H1 (cell line): ENCODE measurements around the gene CLDN24. TPM values are rescaled to one million over a fixed set of nuclear protein-coding genes. Genes with fewer than 3 reads are reported as not detected.

Experiments
- CTCF ChIA-PET: fragments of 300-600 bp; sonication (Branson Sonifier 250); formaldehyde crosslinking; loops from one replicate; lab custom pipeline; 2021; ENCODE audit not compliant: partially characterized antibody; lab: Charles Lee
- POLR2A ChIA-PET: fragments of 300-600 bp; sonication (Branson Sonifier 250); formaldehyde crosslinking; loops from one replicate; lab custom pipeline; 2021; ENCODE audit warnings: inconsistent platforms; ENCODE audit not compliant: partially characterized antibody; lab: Charles Lee
- DNase-seq, 2 experiments: peaks; one replicate each; pipeline versions ENCODE4 v3.0.0 to v3.0.0-alpha.2; 2010 to 2022; ENCODE audit warnings: low spot score in 2 of 2, low read depth in 1 of 2, mixed read lengths in 1 of 2
- FAIRE-seq: peaks from 2 replicates; lab custom pipeline; 2011; peaks lifted over from hg19 to GRCh38; lab: Jason Lieb, UNC
- H2AFZ ChIP-seq: 2 replicates; pipeline ENCODE4 v1.8.1; 2012; ENCODE audit warnings: low read length, inconsistent platforms
- H2AK5ac ChIP-seq: 2 replicates; pipeline ENCODE4 v1.6.1; 2013; ENCODE audit warnings: low read depth, low read length
- H2BK120ac ChIP-seq: replicated peaks from 2 replicates; pipeline ENCODE3; 2013; ENCODE audit warnings: low read depth, low read length, inconsistent platforms
- H2BK12ac ChIP-seq: 2 replicates; pipeline ENCODE4 v1.6.1; 2013; ENCODE audit warnings: low read depth, low read length
- H2BK15ac ChIP-seq: 2 replicates; pipeline ENCODE4 v1.6.1; 2013; ENCODE audit warnings: low read length
- H2BK20ac ChIP-seq: 2 replicates; pipeline ENCODE4 v1.6.1; 2013; ENCODE audit warnings: low read length
- H2BK5ac ChIP-seq: 2 replicates; pipeline ENCODE4 v1.6.1; 2013; ENCODE audit warnings: low read depth, low read length
- H3K14ac ChIP-seq: 2 replicates; pipeline ENCODE4 v1.6.1; 2013; ENCODE audit warnings: inconsistent platforms; ENCODE audit not compliant: insufficient read length
- H3K18ac ChIP-seq: 2 replicates; pipeline ENCODE4 v1.6.1; 2013; ENCODE audit warnings: low read length; ENCODE audit errors: extremely low read depth
- H3K23ac ChIP-seq: 2 replicates; pipeline ENCODE4 v1.6.1; 2013; ENCODE audit warnings: inconsistent platforms; ENCODE audit not compliant: insufficient read length
- H3K23me2 ChIP-seq: 2 replicates; pipeline ENCODE4 v1.6.1; 2013; ENCODE audit warnings: low read depth, low read length
- H3K27ac ChIP-seq: 2 replicates; pipeline ENCODE4 v1.6.1; 2011; ENCODE audit warnings: low read depth, low read length, inconsistent platforms
- H3K27me3 ChIP-seq, 4 experiments: replicated peaks in 1 of 4; 1 replicate in 1 of 4; 2 replicates in 3 of 4; pipeline versions ENCODE4 v1.6.1 to v1.8.1; 2011 to 2013; ENCODE audit warnings: low read length in 3 of 4, mild to moderate bottlenecking in 3 of 4, inconsistent platforms in 2 of 4, mixed read lengths in 2 of 4, moderate library complexity in 1 of 4; ENCODE audit not compliant: control insufficient read depth in 3 of 4, insufficient read depth in 3 of 4; ENCODE audit errors: extremely low read depth in 1 of 4
- H3K36me3 ChIP-seq, 4 experiments: 2 replicates each; pipeline versions ENCODE4 v1.6.1 to v1.8.1; 2011 to 2013; ENCODE audit warnings: mild to moderate bottlenecking in 4 of 4, low read length in 3 of 4, moderate library complexity in 2 of 4, control low read depth in 1 of 4, inconsistent platforms in 1 of 4; ENCODE audit not compliant: insufficient read depth in 4 of 4, control insufficient read depth in 2 of 4
- H3K4ac ChIP-seq: replicated peaks from 2 replicates; pipeline ENCODE3; 2013; ENCODE audit warnings: low read length, low read depth, mixed read lengths, inconsistent platforms; ENCODE audit not compliant: insufficient read length
- H3K4me1 ChIP-seq, 4 experiments: replicated peaks in 1 of 4; 1 replicate in 1 of 4; 2 replicates in 3 of 4; pipeline versions ENCODE4 v1.6.1 to v1.8.1; 2011 to 2013; ENCODE audit warnings: low read length in 3 of 4, inconsistent platforms in 2 of 4, mixed read lengths in 1 of 4; ENCODE audit not compliant: insufficient read depth in 4 of 4, control insufficient read depth in 3 of 4
- H3K4me2 ChIP-seq, 2 experiments: 2 replicates each; pipeline versions ENCODE4 v1.6.1 to v1.8.1; 2011 to 2013; ENCODE audit warnings: low read depth in 2 of 2, low read length in 2 of 2, control low read depth in 1 of 2, inconsistent platforms in 1 of 2, mild to moderate bottlenecking in 1 of 2; ENCODE audit not compliant: insufficient read depth in 1 of 2
- H3K4me3 ChIP-seq, 4 experiments: fragments of 200-600, 300-600 bp in 1 of 4; sonication (generic), shearing (Covaris generic), sonication (Bioruptor Twin) in 1 of 4; 2 replicates each; pipeline versions ENCODE4 v1.5.1 to v1.8.1; 2011 to 2016; ENCODE audit warnings: low read length in 4 of 4, low read depth in 3 of 4, control low read depth in 2 of 4, inconsistent platforms in 2 of 4, mild to moderate bottlenecking in 2 of 4, mixed read lengths in 1 of 4, moderate library complexity in 1 of 4; ENCODE audit not compliant: insufficient read depth in 2 of 4; ENCODE audit errors: extremely low read depth in 1 of 4
- H3K56ac ChIP-seq: replicated peaks from 2 replicates; pipeline ENCODE3; 2013; ENCODE audit warnings: low read depth, mild to moderate bottlenecking, mixed read lengths, low read length, inconsistent platforms; ENCODE audit not compliant: insufficient read length
- H3K79me1 ChIP-seq: 2 replicates; pipeline ENCODE4 v1.6.1; 2013; ENCODE audit warnings: low read depth, low read length, control low read depth
- H3K79me2 ChIP-seq, 2 experiments: 2 replicates each; pipeline versions ENCODE4 v1.6.1 to v1.8.1; 2012 to 2013; ENCODE audit warnings: low read length in 2 of 2, mild to moderate bottlenecking in 2 of 2, inconsistent platforms in 1 of 2; ENCODE audit not compliant: insufficient read depth in 2 of 2, control insufficient read depth in 1 of 2
- H3K9ac ChIP-seq, 4 experiments: replicated peaks in 1 of 4; 1 replicate in 1 of 4; 2 replicates in 3 of 4; pipeline versions ENCODE4 v1.6.1 to v1.8.1; 2011 to 2013; ENCODE audit warnings: low read depth in 3 of 4, low read length in 3 of 4, control low read depth in 2 of 4, mild to moderate bottlenecking in 2 of 4, moderate library complexity in 2 of 4, inconsistent platforms in 1 of 4; ENCODE audit errors: extremely low read depth in 1 of 4
- H3K9me3 ChIP-seq, 2 experiments: 2 replicates each; pipeline versions ENCODE4 v1.6.1 to v1.8.1; 2012 to 2013; ENCODE audit warnings: mild to moderate bottlenecking in 2 of 2, moderate library complexity in 2 of 2, control low read depth in 1 of 2, inconsistent platforms in 1 of 2, low read depth in 1 of 2, low read length in 1 of 2, mixed read lengths in 1 of 2; ENCODE audit not compliant: insufficient read depth in 2 of 2
- H4K20me1 ChIP-seq, 2 experiments: replicated peaks in 1 of 2; 2 replicates each; pipeline versions ENCODE3 to v1.8.1; 2011 to 2013; ENCODE audit warnings: inconsistent platforms in 2 of 2, low read length in 2 of 2, mild to moderate bottlenecking in 1 of 2; ENCODE audit not compliant: insufficient read depth in 2 of 2, control insufficient read depth in 1 of 2
- H4K5ac ChIP-seq: 2 replicates; pipeline ENCODE4 v1.6.1; 2013; ENCODE audit warnings: low read length, low read depth, mixed read lengths, inconsistent platforms; ENCODE audit not compliant: insufficient read length
- H4K8ac ChIP-seq: 2 replicates; pipeline ENCODE4 v1.8.0; 2013; ENCODE audit warnings: mild to moderate bottlenecking, moderate library complexity, low read length, inconsistent platforms; ENCODE audit not compliant: insufficient read depth; ENCODE audit errors: extremely low read depth
- H4K91ac ChIP-seq: replicated peaks from 2 replicates; pipeline ENCODE3; 2013; ENCODE audit warnings: low read length, mixed read lengths, inconsistent platforms; ENCODE audit not compliant: insufficient read length
- CBX8 ChIP-seq: fragments of 300-800, 300-1000 bp; sonication (generic); IDR thresholded peaks from 2 replicates; pipeline ENCODE4 v1.7.1; 2016; ENCODE audit warnings: low read depth, low read length, borderline replicate concordance
- WGBS, 2 experiments: shearing (Covaris generic) in 1 of 2; methylation state at CpG; one replicate each; pipeline versions ENCODE4 v1.1.6 to v1.1.7; 2013 to 2015; ENCODE audit warnings: low lambda C conversion rate in 2 of 2, mixed read lengths in 2 of 2, inconsistent platforms in 1 of 2, low coverage in 1 of 2, missing lambda C conversion rate in 1 of 2; ENCODE audit not compliant: insufficient replicate concordance in 2 of 2, insufficient coverage in 1 of 2, insufficient read length in 1 of 2; ENCODE audit errors: extremely low coverage in 1 of 2, missing lambda C conversion rate in 1 of 2; 5-methylcytosine and 5-hydroxymethylcytosine counted together
- polyA plus RNA-seq, 7 experiments: library from polyadenylated mRNA; depleted of rRNA in 3 of 7; stranded (reverse) in 5 of 7; unstranded in 2 of 7; fragments of >200 nt in 5 of 7; fragments of 200-250 nt in 2 of 7; gene quantifications; 1 replicate in 5 of 7; 2 replicates in 1 of 7; 4 replicates in 1 of 7; pipeline versions ENCODE4 v1.2.1 to v1.2.3, GENCODE V29; 2011 to 2013; ENCODE audit warnings: missing spikeins in 2 of 7, mixed read lengths in 2 of 7
- total RNA-seq: library from RNA; stranded (reverse); fragmentation: NEBNext Ultra II Directional; extraction: Animal tissue kit (Norgen Biotek cat#: 25700); gene quantifications from 2 replicates; pipeline ENCODE4 v1.2.1, GENCODE V29; 2021

Gene CLDN24
- total and polyA plus RNA-seq, 2 of the 8 experiments (the other 6 are each of a cell fraction or from before 2014, with no cell fraction given), result not detected

DNA sequence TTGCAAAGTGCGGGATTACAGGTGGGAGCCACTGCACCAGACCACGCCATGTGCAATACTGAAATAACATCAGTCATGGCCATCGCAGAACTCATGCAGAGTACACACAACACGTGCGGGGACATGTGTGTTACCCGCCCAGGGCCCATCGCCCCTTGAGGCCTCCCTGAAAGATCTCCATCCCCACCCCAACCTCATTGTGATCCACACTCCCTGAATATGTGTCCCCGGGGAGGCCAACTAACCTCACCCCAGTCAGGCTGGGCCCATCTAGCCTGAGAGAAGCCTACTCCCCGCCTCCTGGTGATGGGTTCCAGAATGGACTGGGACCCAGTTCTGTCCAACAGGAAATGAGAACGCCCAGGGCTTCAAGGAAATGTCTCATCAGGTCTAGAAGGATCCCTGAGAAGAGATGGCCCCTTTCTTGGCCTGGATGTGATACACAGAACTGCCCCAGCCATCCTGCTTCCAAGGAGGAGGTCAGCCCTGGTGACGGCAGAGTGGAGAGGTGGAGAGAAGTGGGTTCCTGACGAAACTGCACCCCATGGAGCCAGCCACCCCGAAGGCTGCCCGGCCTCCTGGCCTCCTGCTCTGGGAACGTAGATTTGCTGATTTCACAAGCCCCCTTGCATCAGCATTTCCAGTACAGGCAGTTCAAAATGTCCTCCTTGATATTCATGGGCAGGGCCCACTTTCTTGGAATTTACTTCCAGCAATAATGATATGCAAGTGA lies 22.5 kb upstream of the CLDN24 start:
- WGBS, 2 experiments, result 94% methylated on average over 15 of the region's 15 CpGs; no CpG with 5 or more reads in 1 of the 2 experiments
- Histone ChIP-seq H3K18ac (no peak overlapping the region), H2BK120ac (no peak overlapping the region), H4K91ac (no peak overlapping the region), H2AFZ (no peak overlapping the region), H3K79me1 (no peaks in the 10 kb centered on the region), H3K23ac (no peak overlapping the region), H3K27me3 (no peaks in the 10 kb centered on the region), H3K56ac (no peak overlapping the region), H3K9me3 (no peaks in the 10 kb centered on the region), H3K4me3 (no peak overlapping the region), H3K79me2 (no peaks in the 10 kb centered on the region), H2BK12ac (no peak overlapping the region), H2BK20ac (no peak overlapping the region), H4K5ac (no peak overlapping the region), H2AK5ac (no peak overlapping the region), H3K9ac (no peak overlapping the region), H2BK15ac (no peak overlapping the region), H3K27ac (no peak overlapping the region), H3K14ac (no peak overlapping the region), H3K4me2 (no peak overlapping the region), H3K4ac (no peak overlapping the region), H3K23me2 (no peaks in the 10 kb centered on the region; the same call in 1 of the 2 replicates), H4K8ac (no peak overlapping the region), H2BK5ac (no peak overlapping the region), H3K4me1 (no peaks in the 10 kb centered on the region), H4K20me1 (no peaks in the 10 kb centered on the region), H3K36me3 (no peaks in the 10 kb centered on the region)
- ChIA-PET CTCF (no interaction called here), POLR2A (no interaction called here)
- no peak for DNase-seq
- no peak for FAIRE-seq
- TF ChIP-seq CBX8, result no peak
